Endodermal cell (in vitro differentiated cells): Measurements from ENCODE around the gene TIMM23. TPM values are rescaled to one million over a fixed set of nuclear protein-coding genes. Genes with fewer than 3 reads are reported as not detected.

Experiments used
- DNase-seq: peaks from one replicate; pipeline ENCODE4 v3.0.0-alpha.2; 2017
- H3K27ac ChIP-seq: 2 replicates; pipeline ENCODE4 v1.5.1; 2013; ENCODE audit warnings: mild to moderate bottlenecking, low read depth, low read length, moderate library complexity
- H3K27me3 ChIP-seq: 2 replicates; pipeline ENCODE4 v1.6.1; 2013; ENCODE audit warnings: mild to moderate bottlenecking, low read length, moderate library complexity; ENCODE audit not compliant: insufficient read depth, control insufficient read depth, poor library complexity, severe bottlenecking
- H3K36me3 ChIP-seq: 2 replicates; pipeline ENCODE4 v1.7.0; 2013; ENCODE audit warnings: mild to moderate bottlenecking, low read length, moderate library complexity; ENCODE audit not compliant: control insufficient read depth, insufficient read depth
- H3K4me1 ChIP-seq: one replicate; pipeline ENCODE4 v1.7.0; 2013; ENCODE audit warnings: low read length; ENCODE audit not compliant: control insufficient read depth, insufficient read depth
- H3K4me3 ChIP-seq: 2 replicates; pipeline ENCODE4 v1.5.1; 2013; ENCODE audit warnings: mild to moderate bottlenecking, low read length, moderate library complexity
- H3K9ac ChIP-seq: 2 replicates; pipeline ENCODE4 v1.6.1; 2013; ENCODE audit warnings: mild to moderate bottlenecking, low read length, moderate library complexity; ENCODE audit not compliant: poor library complexity, severe bottlenecking; ENCODE audit errors: extremely low read depth
- H3K9me3 ChIP-seq: 2 replicates; pipeline ENCODE4 v1.6.1; 2013; ENCODE audit warnings: mild to moderate bottlenecking, low read length, moderate library complexity; ENCODE audit not compliant: control insufficient read depth
- H3K27ac Mint-ChIP-seq: 2 replicates; pipeline ENCODE4 v1.8.0; 2020; ENCODE audit warnings: mixed read lengths
- H3K27me3 Mint-ChIP-seq: 2 replicates; pipeline ENCODE4 v1.8.0; 2021; ENCODE audit warnings: mild to moderate bottlenecking, mixed read lengths; ENCODE audit not compliant: insufficient read depth
- H3K36me3 Mint-ChIP-seq: 2 replicates; pipeline ENCODE4 v1.8.0; 2020; ENCODE audit warnings: low read depth, mixed read lengths
- H3K4me1 Mint-ChIP-seq: 2 replicates; pipeline ENCODE4 v1.8.0; 2020; ENCODE audit warnings: mixed read lengths
- H3K4me3 Mint-ChIP-seq: 2 replicates; pipeline ENCODE4 v1.8.0; 2020; ENCODE audit warnings: mild to moderate bottlenecking, moderate library complexity, mixed read lengths
- H3K9me3 Mint-ChIP-seq: 2 replicates; pipeline ENCODE4 v1.8.0; 2020; ENCODE audit warnings: mild to moderate bottlenecking, mixed read lengths
- CTCF ChIP-seq: fragments of 200-600 bp; sonication (generic); conservative IDR thresholded peaks from 2 replicates; pipeline ENCODE4 v1.5.0; 2021; ENCODE audit warnings: antibody characterized with exemption, mild to moderate bottlenecking
- WGBS, 2 experiments: methylation state at CpG; one replicate each; pipeline versions ENCODE4 v1.1.5 to v1.1.7; 2013; ENCODE audit warnings: missing lambda C conversion rate in 2 of 2, mixed read lengths in 1 of 2; ENCODE audit not compliant: insufficient coverage in 1 of 2, insufficient read length in 1 of 2; 5-methylcytosine and 5-hydroxymethylcytosine counted together
- total RNA-seq, 2 donors: library from RNA; stranded (reverse); fragmentation: NEBNext Ultra II Directional in 1 of 2; extraction: Animal tissue kit (Norgen Biotek cat#: 25700) in 1 of 2; gene quantifications; 2 replicates in 1 of 2; 3 replicates in 1 of 2; pipeline ENCODE4 v1.2.1, GENCODE V29; 2021

The TIMM23 gene
- total RNA-seq, 2 donors from 2014 or later, result 86.3 to 88.5 TPM

- Histone ChIP-seq H3K4me3 (peak overlapping the region; percentile 64), H3K27ac (peak overlapping the region; percentile 68), H3K27me3 (no peaks in the 10 kb centered on the region), H3K9ac (peak overlapping the region; percentile 76), H3K36me3 (no peaks in the 10 kb centered on the region), H3K4me1 (peaks cover 32% of the 10 kb centered on the region), H3K9me3 (peaks cover 12% of the 10 kb centered on the region)
- peaks cover 3% of the 10 kb centered on the region for H3K36me3 Mint-ChIP-seq
- no peak for TF ChIP-seq CTCF
- peak; percentile 77 for DNase-seq
- H3K9me3 Mint-ChIP-seq, result peaks cover 15% of the 10 kb centered on the region
- 38 to 61% methylated on average over 6 of the region's 7 CpGs for WGBS, 2 experiments
- H3K4me1 Mint-ChIP-seq, result peaks cover 64% of the 10 kb centered on the region
- H3K27ac Mint-ChIP-seq, result peak overlapping the region; percentile 99
- no peaks in the 10 kb centered on the region for H3K27me3 Mint-ChIP-seq
- H3K4me3 Mint-ChIP-seq, result peak overlapping the region; percentile 36
Observed at GRCh38 chr10:46052057-46052790, 79.9 kb downstream of the TIMM23 start.

- Mint-ChIP-seq H3K27ac (peak overlapping the region; percentile 99), H3K36me3 (peaks cover 6% of the 10 kb centered on the region), H3K27me3 (no peaks in the 10 kb centered on the region), H3K4me3 (peak overlapping the region; percentile 36), H3K9me3 (peaks cover 21% of the 10 kb centered on the region), H3K4me1 (peaks cover 57% of the 10 kb centered on the region)
- Histone ChIP-seq H3K4me3 (peak overlapping the region; percentile 64), H3K9ac (peak overlapping the region; percentile 76), H3K27me3 (no peaks in the 10 kb centered on the region), H3K4me1 (peaks cover 25% of the 10 kb centered on the region), H3K9me3 (peaks cover 18% of the 10 kb centered on the region), H3K27ac (peak overlapping the region; percentile 68), H3K36me3 (no peaks in the 10 kb centered on the region)
- peak; percentile 59 for DNase-seq
- WGBS, 2 experiments, result 77 to 86% methylated on average over 5 to 6 of the region's 6 CpGs
- TF ChIP-seq CTCF, result no peak
Observed at GRCh38 chr10:46052791-46053375, 80.6 kb downstream of the TIMM23 start.

Other genes with a start within 250 kb of the TIMM23 start
- gene WASHC2C, start 245.2 kb upstream of the TIMM23 start, total RNA-seq, result 10 to 100 TPM; 38.6 to 53.4 TPM
- gene AGAP4, start 125.0 kb upstream of the TIMM23 start, total RNA-seq, result 10 to 100 TPM; 44.2 to 48.3 TPM
- 100 to 1,000 TPM; 157 to 200 TPM for gene NCOA4, start 58.1 kb downstream of the TIMM23 start, total RNA-seq
- 1 to 10 TPM; 2.4 to 2.9 TPM for gene MSMB, start 73.8 kb downstream of the TIMM23 start, total RNA-seq